KBM-7 (cell line): ENCODE results near the gene ATP9B.

Source experiments
- DNase-seq: peaks from one replicate; pipeline ENCODE4 v3.0.0-alpha.2; 2015
- in situ Hi-C: fragments of 300-500 bp; cut with MboI; formaldehyde crosslinking; loops from 2 replicates; pipeline ENCODE4 v1.14.3; 2020; ENCODE audit warnings: low sequenced_read_pairs, low pct_unique_long_range_greater_than_20kb, mixed read lengths

ATP9B gene

GRCh38 chr18:79380816-79381806, 311.9 kb downstream of the ATP9B start:
- DNase-seq, result peak; percentile 60
- in situ Hi-C loops, result loop anchor here (10.0 to 25.0 kb wide), 2 partner anchors 144 to 256 kb away; no protein-coding TSS in a partner anchor

GRCh38 chr18:79381811-79382311, 312.7 kb downstream of the ATP9B start:
- in situ Hi-C loops, result loop anchor here (10.0 to 25.0 kb wide), 2 partner anchors 143 to 255 kb away; no protein-coding TSS in a partner anchor
- no peak for DNase-seq

- in situ Hi-C loops, result loop anchor here (10.0 to 25.0 kb wide), 2 partner anchors 142 to 254 kb away; no protein-coding TSS in a partner anchor
- no peak for DNase-seq
Observed at GRCh38 chr18:79382681-79383387, 313.6 kb downstream of the ATP9B start.

GRCh38 chr18:79383388-79384056, 314.3 kb downstream of the ATP9B start:
- in situ Hi-C loops, result loop anchor here (10.0 to 25.0 kb wide), 2 partner anchors 141 to 254 kb away; no protein-coding TSS in a partner anchor
- DNase-seq, result no peak

GRCh38 chr18:79384151-79384807, 315.1 kb downstream of the ATP9B start:
- in situ Hi-C loops, result loop anchor here (10.0 to 25.0 kb wide), 2 partner anchors 141 to 253 kb away; no protein-coding TSS in a partner anchor
- no peak for DNase-seq

- DNase-seq, result no peak
- in situ Hi-C loops, result loop anchor here (10.0 to 25.0 kb wide), 2 partner anchors 140 to 252 kb away; no protein-coding TSS in a partner anchor
Observed at GRCh38 chr18:79384834-79385233, 315.6 kb downstream of the ATP9B start.

GRCh38 chr18:79385326-79385707, 316.1 kb downstream of the ATP9B start:
- in situ Hi-C loops, result loop anchor here (10.0 to 25.0 kb wide), 2 partner anchors 139 to 252 kb away; no protein-coding TSS in a partner anchor
- no peak for DNase-seq

- in situ Hi-C loops, result loop anchor here (10.0 to 25.0 kb wide), 2 partner anchors 139 to 251 kb away; no protein-coding TSS in a partner anchor
- no peak for DNase-seq
Observed at GRCh38 chr18:79385708-79386341, 316.6 kb downstream of the ATP9B start.

GRCh38 chr18:79386547-79386946, 317.4 kb downstream of the ATP9B start:
- in situ Hi-C loops, result loop anchor here (10.0 to 25.0 kb wide), 2 partner anchors 138 to 251 kb away; no protein-coding TSS in a partner anchor
- DNase-seq, result no peak

- in situ Hi-C loops, result loop anchor here (10.0 to 25.0 kb wide), 2 partner anchors 138 to 250 kb away; no protein-coding TSS in a partner anchor
Observed at GRCh38 chr18:79387214-79387613, 318.0 kb downstream of the ATP9B start.

GRCh38 chr18:79387615-79388014, 318.4 kb downstream of the ATP9B start:
- in situ Hi-C loops, result loop anchor here (10.0 to 25.0 kb wide), 2 partner anchors 137 to 250 kb away; no protein-coding TSS in a partner anchor
- DNase-seq, result no peak

More at GRCh38 chr18:79387214-79387613, 318.0 kb downstream of the ATP9B start:
- DNase-seq, result no peak

- no peak for DNase-seq
- in situ Hi-C loops, result loop anchor here (10.0 to 25.0 kb wide), 2 partner anchors 137 to 249 kb away; no protein-coding TSS in a partner anchor
Observed at GRCh38 chr18:79388043-79388442, 318.8 kb downstream of the ATP9B start.

GRCh38 chr18:79389689-79390088, 320.5 kb downstream of the ATP9B start:
- in situ Hi-C loops, result loop anchor here (10.0 to 25.0 kb wide), 2 partner anchors 135 to 248 kb away; no protein-coding TSS in a partner anchor
- no peak for DNase-seq

- in situ Hi-C loops, result loop anchor here (25.0 kb wide), 1 partner anchor 245 kb away; no protein-coding TSS in a partner anchor
- DNase-seq, result no peak
Observed at GRCh38 chr18:79392226-79392625, 323.0 kb downstream of the ATP9B start.

GRCh38 chr18:79393181-79393634, 324.0 kb downstream of the ATP9B start:
- in situ Hi-C loops, result loop anchor here (25.0 kb wide), 1 partner anchor 244 kb away; no protein-coding TSS in a partner anchor
- peak; percentile 33 for DNase-seq

GRCh38 chr18:79393635-79394533, 324.7 kb downstream of the ATP9B start:
- in situ Hi-C loops, result loop anchor here (25.0 kb wide), 1 partner anchor 243 kb away; no protein-coding TSS in a partner anchor
- DNase-seq, result peak; percentile 71
